Inflammatory macrophage (primary cell): ENCODE results near the gene LRRC61.
"Not testable (repeated sequence)": the region's sequence is repeated elsewhere in the genome, so short reads cannot be mapped to it uniquely, and the experiment has no call there.

Source experiments
- DNase-seq, 2 donors: peaks; one replicate each; pipeline ENCODE4 v3.0.0-alpha.2; 2020 to 2022

The LRRC61 gene

DNA sequence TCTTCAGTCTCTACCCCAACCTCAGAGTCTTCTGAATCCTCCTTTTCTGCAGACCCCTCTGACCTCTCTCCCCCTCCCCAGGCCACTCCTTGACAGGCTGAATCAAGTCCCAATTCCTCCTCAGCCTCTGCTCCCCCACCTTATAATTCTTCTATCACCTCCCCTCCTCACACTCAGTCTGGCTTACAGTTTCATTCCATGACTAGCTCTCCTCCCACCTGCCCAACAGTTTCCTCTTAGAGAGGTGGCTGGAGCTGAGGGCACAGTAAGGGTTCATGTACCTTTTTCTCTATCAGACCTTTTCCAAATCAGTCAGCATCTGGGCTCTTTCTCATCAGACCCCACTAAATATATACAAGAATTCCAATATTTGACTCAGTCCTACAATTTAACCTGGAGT lies 14.6 kb upstream of the LRRC61 start:
- DNase-seq: no peak

GRCh38 chr7:150311146-150311545 lies 12.0 kb upstream of the LRRC61 start:
- no peak for DNase-seq

DNA sequence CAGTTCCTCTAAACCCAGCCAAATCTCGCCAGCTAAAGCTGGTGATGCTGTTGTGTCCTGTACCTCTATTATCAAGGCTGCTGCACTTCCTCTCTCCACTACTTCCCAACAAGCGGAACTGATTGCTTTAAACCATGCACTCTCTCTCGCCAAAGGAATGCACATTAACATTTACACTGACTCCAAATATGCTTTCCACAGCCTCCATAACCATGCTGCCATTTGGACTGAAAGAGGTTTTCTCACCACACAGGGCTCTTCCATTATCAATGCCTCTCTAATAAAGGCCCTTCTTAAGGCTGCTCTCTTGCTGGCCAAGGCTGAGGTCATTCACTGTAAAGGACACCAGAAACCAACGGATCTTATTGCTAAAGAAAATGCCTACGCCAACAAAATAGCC lies 11.4 kb upstream of the LRRC61 start:
- peak in 1 of 2 donors; percentile 8 for DNase-seq

DNA sequence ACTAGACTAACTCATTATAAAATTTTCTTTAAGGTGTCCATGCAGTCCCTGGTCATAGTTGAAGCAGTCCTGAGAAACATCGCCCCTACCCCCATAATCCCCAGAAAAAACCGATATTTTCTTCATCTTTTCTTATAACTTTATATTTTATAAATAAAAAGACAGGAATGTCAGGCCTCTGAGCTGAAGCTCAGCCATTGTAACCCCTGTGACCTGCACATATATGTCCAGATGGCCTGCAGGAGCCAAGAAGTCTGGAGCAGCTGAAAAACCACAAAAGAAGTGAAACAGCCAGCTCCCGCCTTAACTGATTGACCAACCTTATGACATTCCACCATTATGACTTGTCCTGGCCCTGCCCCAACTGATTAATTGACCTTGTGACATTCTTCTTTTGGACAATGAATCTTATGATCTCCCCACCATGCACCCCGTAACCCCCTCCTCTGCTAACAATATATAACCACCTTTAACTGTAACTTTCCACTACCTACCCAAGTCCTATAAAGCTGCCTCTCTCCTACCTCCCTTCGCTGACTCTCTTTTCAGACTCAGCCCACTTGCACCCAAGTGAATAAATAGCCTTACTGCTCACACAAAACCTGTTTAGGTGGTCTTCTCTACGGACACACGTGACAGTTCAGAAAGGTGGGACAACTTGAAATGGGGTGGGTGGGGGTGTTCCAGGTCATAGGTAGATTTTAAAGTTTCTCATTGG lies 10.3 kb upstream of the LRRC61 start:
- DNase-seq: peak in 1 of 2 donors; percentile 11

DNA sequence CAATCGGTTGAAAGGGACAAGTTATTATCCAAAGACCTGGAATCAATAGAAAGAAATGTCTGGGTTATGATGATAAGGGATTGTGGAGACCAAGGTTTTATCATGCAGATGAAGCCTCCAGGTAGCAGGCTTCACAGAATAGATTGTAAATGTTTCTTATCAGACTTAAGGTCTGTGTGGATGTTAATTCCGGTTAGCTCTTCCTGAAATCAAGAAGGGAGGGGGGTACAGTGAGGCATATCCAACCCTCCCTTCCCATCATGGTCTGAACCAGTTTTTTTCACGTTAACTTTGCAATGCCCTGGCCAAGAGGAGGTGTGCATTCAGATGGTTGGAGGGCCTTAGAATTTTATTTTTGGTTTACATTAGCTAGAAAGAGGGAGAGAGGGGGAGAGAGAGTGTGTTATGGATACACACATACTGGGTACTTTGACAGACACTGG lies 9.8 kb upstream of the LRRC61 start:
- DNase-seq: no peak

GRCh38 chr7:150313870-150314269 lies 9.3 kb upstream of the LRRC61 start:
- no peak for DNase-seq

DNA sequence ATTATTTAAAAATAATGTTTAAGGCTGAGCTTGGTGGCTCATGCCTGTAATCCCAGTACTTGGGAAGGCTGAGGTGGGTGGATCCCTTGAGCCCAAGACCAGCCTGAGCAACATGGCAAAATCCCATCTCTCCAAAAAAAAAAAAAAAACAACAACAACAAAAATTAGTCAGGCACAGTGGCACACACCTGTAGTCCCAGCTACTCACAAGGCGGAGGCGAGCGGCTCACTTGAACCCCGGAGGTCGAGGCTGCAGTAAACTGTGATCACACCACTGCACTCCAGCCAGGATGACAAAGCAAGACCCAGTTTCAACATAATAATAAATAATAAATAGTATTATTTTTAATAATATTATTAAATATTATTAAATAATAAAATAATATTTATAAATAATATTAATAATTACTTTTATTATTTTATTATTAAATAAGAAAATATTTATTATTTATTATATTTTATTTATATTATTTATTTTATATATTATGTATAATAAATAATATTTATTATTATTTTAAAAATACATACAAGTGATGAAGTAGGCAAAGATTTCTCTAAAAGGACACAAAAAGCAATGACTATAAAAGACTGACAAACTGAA lies 8.4 kb upstream of the LRRC61 start:
- DNase-seq: no peak

DNA sequence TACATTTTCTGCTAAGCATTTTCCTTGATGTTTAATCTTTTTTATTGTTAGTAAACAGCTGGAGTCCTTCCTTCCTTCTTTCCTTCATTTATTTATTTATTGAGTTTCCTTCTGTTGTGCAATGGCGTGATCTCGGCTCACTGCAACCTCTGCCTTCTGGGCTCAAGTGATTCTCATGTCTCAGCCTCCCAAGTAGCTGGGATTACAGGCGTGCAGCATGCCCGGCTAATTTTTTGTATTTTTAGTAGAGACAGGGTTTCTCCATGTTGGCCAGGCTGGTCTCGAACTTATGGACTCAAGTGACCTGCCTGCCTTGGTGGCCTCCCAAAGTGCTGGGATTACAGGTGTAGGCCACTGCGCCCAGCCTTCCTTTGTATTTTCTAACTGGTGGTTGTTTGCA lies 6.2 kb upstream of the LRRC61 start:
- DNase-seq: not testable (repeated sequence)

GRCh38 chr7:150317748-150318444 lies 5.3 kb upstream of the LRRC61 start:
- DNase-seq: no peak

- no peak for DNase-seq
Measured at GRCh38 chr7:150321788-150322113, 1.4 kb upstream of the LRRC61 start.

DNA sequence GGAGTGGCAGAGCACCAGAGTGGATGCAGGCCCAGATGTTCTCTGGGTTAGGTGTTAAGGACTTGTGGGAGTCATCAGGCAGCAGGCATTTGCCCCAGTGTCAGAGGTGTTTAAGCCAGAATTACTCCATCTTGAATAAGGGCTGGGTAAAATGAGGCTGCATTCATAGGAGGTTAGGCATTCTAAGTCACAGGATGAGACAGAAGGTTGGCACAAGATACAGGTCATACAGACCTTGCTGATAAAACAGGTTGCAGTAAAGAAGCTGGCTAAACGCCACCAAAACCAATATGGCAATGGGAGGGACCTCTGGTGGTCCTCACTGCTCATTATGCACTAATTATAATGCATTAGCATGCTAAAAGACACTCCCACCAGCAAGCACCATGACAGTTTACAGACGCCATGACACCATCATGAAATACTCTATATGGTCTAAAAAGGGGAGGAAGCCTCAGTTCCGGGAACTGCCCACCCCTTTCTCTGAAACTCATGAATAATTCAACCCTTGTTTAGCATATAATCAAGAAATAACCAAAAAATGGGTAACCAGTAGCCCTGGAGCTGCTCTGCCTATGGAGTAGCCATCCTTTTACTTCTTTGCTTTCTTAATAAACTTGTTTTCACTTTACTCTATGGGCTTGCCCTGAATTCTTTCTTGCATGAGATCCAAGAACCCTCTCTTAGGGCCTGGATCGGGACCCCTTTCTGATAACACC lies 882 bp upstream of the LRRC61 start:
- peak; percentile 21 to 39 for DNase-seq

GRCh38 chr7:150323682-150324372 lies 672 bp downstream of the LRRC61 start:
- no peak for DNase-seq

DNA sequence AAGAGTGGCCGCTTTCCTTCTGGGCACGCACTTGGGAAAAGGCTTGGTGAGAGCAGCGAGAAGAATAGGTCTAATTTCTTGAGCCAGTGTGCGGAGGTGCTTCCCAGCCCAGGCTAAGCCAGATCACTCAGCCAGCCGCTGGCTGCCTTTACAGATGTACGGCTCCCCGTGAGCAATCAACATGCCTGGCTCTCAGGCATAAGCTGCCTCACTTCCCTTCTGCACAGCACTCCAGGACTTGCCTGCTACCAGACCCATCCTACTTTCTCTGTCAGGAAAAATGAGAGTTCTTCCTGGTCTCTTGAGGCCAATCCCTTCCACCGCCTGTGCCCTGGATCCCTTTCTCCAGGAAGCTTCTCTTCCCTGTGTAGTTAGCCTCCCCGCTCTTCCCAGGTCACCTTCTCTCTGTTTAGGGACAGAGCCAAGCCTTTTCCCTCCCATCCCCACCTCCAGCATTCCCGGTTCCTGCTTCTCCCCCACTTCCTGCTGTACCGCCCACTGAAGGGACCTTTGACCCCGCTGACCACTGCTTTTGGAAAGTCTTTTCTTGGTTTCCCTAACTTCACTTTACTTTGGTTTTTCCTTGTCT lies 1.3 kb downstream of the LRRC61 start:
- peak in 1 of 2 donors; percentile 18 for DNase-seq

- DNase-seq: peak; percentile 86 to 90
Measured at GRCh38 chr7:150325110-150325611, 2.0 kb downstream of the LRRC61 start.

GRCh38 chr7:150325901-150326300 lies 2.7 kb downstream of the LRRC61 start:
- no peak for DNase-seq

- DNase-seq: no peak
Measured at GRCh38 chr7:150326657-150327268, 3.6 kb downstream of the LRRC61 start.

DNA sequence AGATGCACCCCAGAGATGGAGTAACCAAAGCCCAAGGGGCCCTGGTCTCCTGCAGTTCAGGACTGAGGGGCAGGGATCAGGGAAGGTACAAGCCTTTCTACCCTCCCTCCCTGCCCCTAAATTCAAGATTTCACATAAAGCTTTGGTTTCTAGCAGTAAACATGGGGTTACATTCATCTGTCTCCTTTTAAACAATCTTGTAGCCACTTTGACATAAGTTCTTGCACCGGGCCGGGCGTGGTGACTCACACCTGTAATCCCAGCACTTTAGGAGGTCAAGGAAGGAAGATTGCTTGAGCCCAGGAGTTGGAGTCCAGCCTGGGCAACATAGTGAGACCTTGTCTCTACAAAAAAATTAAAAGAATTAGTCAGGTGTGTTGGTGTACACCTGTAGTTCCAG lies 4.2 kb downstream of the LRRC61 start:
- no peak for DNase-seq

- no peak for DNase-seq
Measured at GRCh38 chr7:150329331-150330120, 6.4 kb downstream of the LRRC61 start.

DNA sequence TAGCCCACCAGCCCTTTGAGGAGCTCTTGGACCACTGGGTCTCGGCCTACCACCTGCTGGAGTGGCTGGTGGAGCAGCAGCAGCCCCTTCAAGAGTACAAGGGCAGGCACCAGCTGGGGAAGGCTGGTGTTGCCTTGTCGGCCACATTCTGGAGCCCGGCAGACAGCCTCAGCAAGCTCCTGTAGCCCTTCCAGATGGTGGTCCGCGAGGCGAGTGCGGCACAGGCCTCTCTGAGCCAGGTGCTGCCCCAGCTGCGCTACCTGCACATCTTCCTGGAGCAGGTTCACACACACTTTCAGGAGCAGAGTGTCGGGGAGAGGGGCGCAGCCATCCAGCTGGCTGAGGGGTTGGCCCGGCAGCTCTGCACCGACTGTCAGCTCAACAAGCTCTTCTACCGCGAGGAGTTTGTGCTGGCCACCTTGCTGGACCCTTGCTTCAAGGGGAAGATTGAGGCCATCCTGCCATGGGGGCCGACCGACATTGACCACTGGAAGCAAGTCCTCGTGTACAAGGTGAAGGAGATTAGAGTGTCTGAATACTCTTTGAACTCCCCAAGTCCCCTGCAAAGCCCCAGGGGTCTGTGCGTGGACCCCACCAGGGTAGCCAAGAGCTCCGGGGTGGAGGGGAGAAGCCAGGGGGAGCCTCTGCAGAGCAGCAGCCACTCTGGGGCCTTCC lies 7.2 kb downstream of the LRRC61 start:
- no peak for DNase-seq
